Measurements from ENCODE around the gene MARK4. TPM values are rescaled to one million over a fixed set of nuclear protein-coding genes. Genes with fewer than 3 reads are reported as not detected.

The MARK4 gene
- total and polyA plus RNA-seq, 10 donors = 6.5 to 45.8 (median 26.3) TPM

DNA sequence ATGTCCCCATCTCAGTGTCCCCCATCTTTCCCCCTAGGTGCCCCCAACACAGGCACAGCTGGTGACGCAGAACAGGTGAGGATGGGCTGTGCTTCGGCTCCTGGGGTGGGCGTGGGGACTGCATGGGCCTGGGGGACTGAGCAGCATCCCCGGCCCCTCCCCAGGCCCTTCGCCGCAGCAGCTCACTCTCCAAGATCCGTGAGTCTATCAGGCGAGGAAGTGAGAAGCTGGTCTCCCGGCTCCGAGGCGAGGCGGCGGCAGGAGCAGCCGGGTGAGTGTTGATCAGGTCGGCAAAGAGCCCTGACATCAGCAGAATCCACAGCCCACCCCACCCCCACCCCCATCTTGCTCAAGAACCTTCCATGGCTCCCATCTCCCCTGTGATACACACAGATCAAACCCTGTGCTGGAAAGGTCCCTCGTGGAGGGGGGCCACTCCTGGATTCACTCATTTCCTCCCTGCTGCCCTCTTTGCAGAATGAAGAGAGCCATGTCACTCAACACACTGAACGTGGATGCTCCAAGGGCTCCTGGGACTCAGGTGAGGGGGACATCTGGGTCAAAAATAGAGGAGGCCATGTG is 99.5 kb downstream of the MARK4 start:
- peaks cover 0 to 57% (median 31%) of the 10 kb centered on the region in 6 donors for H3K36me3 ChIP-seq
- H3K4me1 ChIP-seq = no peaks in the 10 kb centered on the region
- no peak overlapping the region for H3K27ac ChIP-seq
- DNase-seq = no peak
- no peak overlapping the region for H3K4me3 ChIP-seq
- TF ChIP-seq, protein P1, sequence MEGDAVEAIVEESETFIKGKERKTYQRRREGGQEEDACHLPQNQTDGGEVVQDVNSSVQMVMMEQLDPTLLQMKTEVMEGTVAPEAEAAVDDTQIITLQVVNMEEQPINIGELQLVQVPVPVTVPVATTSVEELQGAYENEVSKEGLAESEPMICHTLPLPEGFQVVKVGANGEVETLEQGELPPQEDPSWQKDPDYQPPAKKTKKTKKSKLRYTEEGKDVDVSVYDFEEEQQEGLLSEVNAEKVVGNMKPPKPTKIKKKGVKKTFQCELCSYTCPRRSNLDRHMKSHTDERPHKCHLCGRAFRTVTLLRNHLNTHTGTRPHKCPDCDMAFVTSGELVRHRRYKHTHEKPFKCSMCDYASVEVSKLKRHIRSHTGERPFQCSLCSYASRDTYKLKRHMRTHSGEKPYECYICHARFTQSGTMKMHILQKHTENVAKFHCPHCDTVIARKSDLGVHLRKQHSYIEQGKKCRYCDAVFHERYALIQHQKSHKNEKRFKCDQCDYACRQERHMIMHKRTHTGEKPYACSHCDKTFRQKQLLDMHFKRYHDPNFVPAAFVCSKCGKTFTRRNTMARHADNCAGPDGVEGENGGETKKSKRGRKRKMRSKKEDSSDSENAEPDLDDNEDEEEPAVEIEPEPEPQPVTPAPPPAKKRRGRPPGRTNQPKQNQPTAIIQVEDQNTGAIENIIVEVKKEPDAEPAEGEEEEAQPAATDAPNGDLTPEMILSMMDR (IDR thresholded peaks at IDR 0.05 in 8 of 11, conservative IDR thresholded peaks at IDR 0.05 in 3 of 11) = no peak
- no peak for TF ChIP-seq POLR2AphosphoS5 (IDR thresholded peaks at IDR 0.05)
- TF ChIP-seq POLR2A (IDR thresholded peaks at IDR 0.05) = no peak
- WGBS, 5 donors = 87 to 96% (median 89%) methylated on average over 9 to 17 of the region's 17 CpGs
- H3K9me3 ChIP-seq = no peaks in the 10 kb centered on the region
- intact Hi-C loops (cut with DNase I; ENCODE audit: low total_unique reads) = no loop called here
- peaks cover 0 to 27% (median 4%) of the 10 kb centered on the region in 7 donors for H3K27me3 ChIP-seq (replicated peaks in 1 of 7)

- DNase-seq = no peak
- intact Hi-C loops (cut with DNase I; ENCODE audit: low total_unique reads) = no loop called here
- WGBS, 5 donors = 81 to 90% (median 84%) methylated on average over 11 to 13 of the region's 13 CpGs
- peaks cover 0 to 66% (median 31%) of the 10 kb centered on the region in 6 donors for H3K36me3 ChIP-seq
- no peak overlapping the region for H3K4me3 ChIP-seq
- no peaks in the 10 kb centered on the region for H3K4me1 ChIP-seq
- H3K27me3 ChIP-seq (replicated peaks in 1 of 7) = peaks cover 0 to 18% (median 2%) of the 10 kb centered on the region in 7 donors
- no peak for TF ChIP-seq POLR2AphosphoS5 (IDR thresholded peaks at IDR 0.05)
- TF ChIP-seq POLR2A (IDR thresholded peaks at IDR 0.05) = no peak
- TF ChIP-seq, protein P1 (IDR thresholded peaks at IDR 0.05 in 8 of 11, conservative IDR thresholded peaks at IDR 0.05 in 3 of 11) = no peak
- no peaks in the 10 kb centered on the region for H3K9me3 ChIP-seq
- H3K27ac ChIP-seq = no peak overlapping the region
Measured at GRCh38 chr19:45351401-45351952, 100.4 kb downstream of the MARK4 start.

DNA sequence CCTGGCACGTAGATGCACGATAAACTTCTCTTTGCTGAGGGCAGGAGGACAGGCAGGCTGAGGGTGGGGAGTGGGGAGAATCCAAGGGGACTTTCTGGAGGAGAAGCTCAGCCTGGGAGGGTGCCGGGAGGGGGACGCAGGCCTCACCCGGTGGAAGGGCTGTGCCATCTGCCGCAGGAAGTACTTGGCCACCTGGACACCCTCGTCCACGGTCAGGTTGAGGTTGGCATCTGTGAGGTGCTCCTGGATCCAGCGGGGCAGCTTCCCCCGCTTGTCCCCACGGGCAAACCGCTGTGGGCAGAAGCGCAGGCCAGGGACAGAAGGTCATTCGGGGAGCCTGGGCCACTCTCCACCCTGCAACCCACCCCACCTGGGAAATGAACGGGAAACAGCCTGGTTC is 101.0 kb downstream of the MARK4 start:
- DNase-seq = peak; percentile 71
- intact Hi-C loops (cut with DNase I; ENCODE audit: low total_unique reads) = no loop called here
- WGBS, 5 donors = 80 to 97% (median 88%) methylated on average over 9 to 15 of the region's 15 CpGs
- TF ChIP-seq POLR2A (IDR thresholded peaks at IDR 0.05) = no peak
- TF ChIP-seq, protein P1 (IDR thresholded peaks at IDR 0.05 in 8 of 11, conservative IDR thresholded peaks at IDR 0.05 in 3 of 11) = no peak
- TF ChIP-seq POLR2AphosphoS5 (IDR thresholded peaks at IDR 0.05) = no peak
- Histone ChIP-seq H3K4me3 (no peak overlapping the region), H3K9me3 (no peaks in the 10 kb centered on the region), H3K36me3 (peaks cover 0 to 72% (median 31%) of the 10 kb centered on the region in 6 donors), H3K27ac (no peak overlapping the region), H3K27me3 (replicated peaks in 1 of 7) (peaks cover 0 to 12% (median 0%) of the 10 kb centered on the region in 7 donors), H3K4me1 (no peaks in the 10 kb centered on the region)

GRCh38 chr19:45352471-45352870 is 101.4 kb downstream of the MARK4 start:
- intact Hi-C loops (cut with DNase I; ENCODE audit: low total_unique reads) = no loop called here
- H3K4me3 ChIP-seq = no peak overlapping the region
- no peak overlapping the region for H3K27ac ChIP-seq
- H3K36me3 ChIP-seq = peaks cover 0 to 76% (median 31%) of the 10 kb centered on the region in 6 donors
- TF ChIP-seq, protein P1 (IDR thresholded peaks at IDR 0.05 in 8 of 11, conservative IDR thresholded peaks at IDR 0.05 in 3 of 11) = no peak
- no peak for TF ChIP-seq POLR2A (IDR thresholded peaks at IDR 0.05)
- no peak for TF ChIP-seq POLR2AphosphoS5 (IDR thresholded peaks at IDR 0.05)
- H3K4me1 ChIP-seq = no peaks in the 10 kb centered on the region
- WGBS, 5 donors = 92 to 97% (median 96%) methylated on average over 8 to 20 of the region's 20 CpGs
- H3K9me3 ChIP-seq = no peaks in the 10 kb centered on the region
- DNase-seq = no peak
- peaks cover 0 to 8% (median 0%) of the 10 kb centered on the region in 7 donors for H3K27me3 ChIP-seq (replicated peaks in 1 of 7)

All from spleen (tissue), 11 donors.